SK-N-SH treated with all-trans-retinoic acid at 6 μM for 48 hours (cell line): ENCODE results near the gene PLEKHA4.
"Not testable (repeated sequence)": the region's sequence is repeated elsewhere in the genome, so short reads cannot be mapped to it uniquely, and the experiment has no call there.

Experiments used
- ATAC-seq: fragments of 200-7000 bp; cut with Tn5 transposase; 3 replicates; pipeline ENCODE4 v1.9.1; 2020; ENCODE audit warnings: mild to moderate bottlenecking, moderate library complexity
- ARNTL ChIP-seq: fragments of 450-650 bp; formaldehyde crosslinking; IDR thresholded peaks from 2 replicates; pipeline ENCODE4 v1.5.0; 2020; ENCODE audit warnings: low read depth, mild to moderate bottlenecking, moderate library complexity, borderline replicate concordance
- BACH2 ChIP-seq: fragments of 250-450 bp; sonication (Bioruptor Pico); IDR thresholded peaks from 2 replicates; pipeline ENCODE4 v1.9.0; 2021; ENCODE audit warnings: mild to moderate bottlenecking, borderline replicate concordance
- CSDC2 ChIP-seq: fragments of 250-450 bp; sonication (Bioruptor Pico); IDR thresholded peaks from 2 replicates; pipeline ENCODE4 v1.5.0; 2020; ENCODE audit warnings: mild to moderate bottlenecking, moderate library complexity
- ESRRG ChIP-seq: fragments of 250-450 bp; sonication (Bioruptor Pico); IDR thresholded peaks from 2 replicates; pipeline ENCODE4 v1.6.1; 2021; ENCODE audit warnings: mild to moderate bottlenecking
- GLIS3 ChIP-seq: fragments of 250-450 bp; sonication (Bioruptor Pico); IDR thresholded peaks from 2 replicates; pipeline ENCODE4 v1.5.0; 2020; ENCODE audit warnings: mild to moderate bottlenecking, moderate library complexity
- ISL1 ChIP-seq: fragments of 250-450 bp; sonication (Bioruptor Pico); IDR thresholded peaks from 2 replicates; pipeline ENCODE4 v2.1.2; 2022; ENCODE audit warnings: mild to moderate bottlenecking, moderate library complexity
- OSR1 ChIP-seq: fragments of 250-450 bp; sonication (Bioruptor Pico); IDR thresholded peaks from 2 replicates; pipeline ENCODE4 v1.8.0; 2022; ENCODE audit warnings: moderate library complexity, mild to moderate bottlenecking, inconsistent platforms
- PPARA ChIP-seq: fragments of 250-450 bp; sonication (Bioruptor Pico); IDR thresholded peaks from 2 replicates; pipeline ENCODE4 v1.5.0; 2020; ENCODE audit warnings: mild to moderate bottlenecking, borderline replicate concordance
- RARB ChIP-seq: fragments of 250-450 bp; sonication (Bioruptor Pico); IDR thresholded peaks from 2 replicates; pipeline ENCODE4 v1.8.0; 2021; ENCODE audit warnings: mild to moderate bottlenecking, moderate library complexity
- SNAI2 ChIP-seq: fragments of 250-450 bp; sonication (Bioruptor Pico); IDR thresholded peaks from 2 replicates; pipeline ENCODE4 v1.5.0; 2020; ENCODE audit warnings: mild to moderate bottlenecking, moderate library complexity
- TCF4 ChIP-seq: fragments of 250-450 bp; sonication (Bioruptor Pico); IDR thresholded peaks from 2 replicates; pipeline ENCODE4 v1.8.0; 2021; ENCODE audit warnings: mild to moderate bottlenecking, moderate library complexity, borderline replicate concordance
- TOX ChIP-seq: fragments of 250-450 bp; sonication (Bioruptor Pico); IDR thresholded peaks from 2 replicates; pipeline ENCODE4 v1.8.0; 2021; ENCODE audit warnings: mild to moderate bottlenecking, moderate library complexity, borderline replicate concordance
- ZC3H10 ChIP-seq: fragments of 250-450 bp; sonication (Bioruptor Pico); IDR thresholded peaks from 2 replicates; pipeline ENCODE4 v1.5.1; 2021; ENCODE audit warnings: mild to moderate bottlenecking, moderate library complexity
- ZFP3 ChIP-seq: fragments of 250-450 bp; sonication (Bioruptor Pico); IDR thresholded peaks from 2 replicates; pipeline ENCODE4 v1.5.0; 2020; ENCODE audit warnings: mild to moderate bottlenecking, moderate library complexity
- ZFP30 ChIP-seq: fragments of 450-650 bp; formaldehyde crosslinking; IDR thresholded peaks from 2 replicates; pipeline ENCODE4 v1.5.0; 2022; ENCODE audit warnings: mild to moderate bottlenecking, moderate library complexity
- ZNF565 ChIP-seq: fragments of 450-650 bp; formaldehyde crosslinking; conservative IDR thresholded peaks from 2 replicates; pipeline ENCODE4 v1.5.0; 2020; ENCODE audit warnings: low read depth, mild to moderate bottlenecking, moderate library complexity
- ZNF8 ChIP-seq: fragments of 450-650 bp; formaldehyde crosslinking; IDR thresholded peaks from 2 replicates; pipeline ENCODE4 v1.5.0; 2020; ENCODE audit warnings: mild to moderate bottlenecking, moderate library complexity
- TF ChIP-seq, protein P1 (sequence below): fragments of 250-450 bp; sonication (Bioruptor Pico); IDR thresholded peaks from 2 replicates; pipeline ENCODE4 v1.5.1; 2020; ENCODE audit warnings: low read depth, mild to moderate bottlenecking, moderate library complexity
- TF ChIP-seq, protein P2 (sequence below): fragments of 250-450 bp; sonication (Bioruptor Pico); IDR thresholded peaks from 2 replicates; pipeline ENCODE4 v1.8.0; 2021; ENCODE audit warnings: low read depth, mild to moderate bottlenecking, moderate library complexity, borderline replicate concordance
- TF ChIP-seq, protein P3 (sequence below): fragments of 250-450 bp; sonication (Bioruptor Pico); IDR thresholded peaks from 2 replicates; pipeline ENCODE4 v1.8.0; 2020; ENCODE audit warnings: mild to moderate bottlenecking, moderate library complexity, borderline replicate concordance
- TF ChIP-seq, protein P4 (sequence below): fragments of 250-450 bp; sonication (Bioruptor Pico); IDR thresholded peaks from 2 replicates; pipeline ENCODE4 v1.5.0; 2020; ENCODE audit warnings: mild to moderate bottlenecking, moderate library complexity
- TF ChIP-seq, protein P5 (sequence below): fragments of 250-450 bp; sonication (Bioruptor Pico); IDR thresholded peaks from 2 replicates; pipeline ENCODE4 v1.5.1; 2021; ENCODE audit warnings: mild to moderate bottlenecking, moderate library complexity

Gene PLEKHA4

DNA sequence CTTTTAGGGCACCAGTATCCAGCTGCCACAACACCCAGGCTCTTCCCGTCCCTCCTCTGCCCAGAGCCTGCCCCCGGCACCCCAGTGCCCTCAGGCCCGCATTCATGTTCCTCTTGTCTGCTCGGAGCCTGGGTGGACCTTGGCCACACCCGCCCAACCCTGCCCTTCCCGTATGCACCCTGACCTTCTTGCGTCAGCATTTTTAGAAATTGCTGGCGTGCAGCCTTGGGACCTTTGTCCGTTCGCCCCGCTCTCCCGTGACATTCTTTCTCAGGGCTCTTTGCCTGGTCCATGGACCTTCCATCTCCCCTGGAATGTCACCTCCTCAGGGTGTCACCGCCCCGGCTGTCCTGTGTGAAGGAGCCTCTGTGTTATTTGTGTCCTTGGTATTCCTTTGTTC lies 39.3 kb upstream of the PLEKHA4 start:
- TF ChIP-seq SNAI2 (CRISPR knock-in tag) (no peak), RARB (CRISPR knock-in tag) (no peak), OSR1 (CRISPR knock-in tag) (no peak), ARNTL (CRISPR knock-in tag) (no peak), ISL1 (CRISPR knock-in tag) (no peak), GLIS3 (CRISPR knock-in tag) (no peak), ZFP3 (CRISPR knock-in tag) (no peak), ZNF8 (CRISPR knock-in tag) (no peak), CSDC2 (CRISPR knock-in tag) (no peak)
- TF ChIP-seq, protein P1, sequence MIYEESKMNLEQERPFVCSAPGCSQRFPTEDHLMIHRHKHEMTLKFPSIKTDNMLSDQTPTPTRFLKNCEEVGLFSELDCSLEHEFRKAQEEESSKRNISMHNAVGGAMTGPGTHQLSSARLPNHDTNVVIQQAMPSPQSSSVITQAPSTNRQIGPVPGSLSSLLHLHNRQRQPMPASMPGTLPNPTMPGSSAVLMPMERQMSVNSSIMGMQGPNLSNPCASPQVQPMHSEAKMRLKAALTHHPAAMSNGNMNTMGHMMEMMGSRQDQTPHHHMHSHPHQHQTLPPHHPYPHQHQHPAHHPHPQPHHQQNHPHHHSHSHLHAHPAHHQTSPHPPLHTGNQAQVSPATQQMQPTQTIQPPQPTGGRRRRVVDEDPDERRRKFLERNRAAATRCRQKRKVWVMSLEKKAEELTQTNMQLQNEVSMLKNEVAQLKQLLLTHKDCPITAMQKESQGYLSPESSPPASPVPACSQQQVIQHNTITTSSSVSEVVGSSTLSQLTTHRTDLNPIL (CRISPR knock-in tag) = no peak
- no peak for ATAC-seq

DNA sequence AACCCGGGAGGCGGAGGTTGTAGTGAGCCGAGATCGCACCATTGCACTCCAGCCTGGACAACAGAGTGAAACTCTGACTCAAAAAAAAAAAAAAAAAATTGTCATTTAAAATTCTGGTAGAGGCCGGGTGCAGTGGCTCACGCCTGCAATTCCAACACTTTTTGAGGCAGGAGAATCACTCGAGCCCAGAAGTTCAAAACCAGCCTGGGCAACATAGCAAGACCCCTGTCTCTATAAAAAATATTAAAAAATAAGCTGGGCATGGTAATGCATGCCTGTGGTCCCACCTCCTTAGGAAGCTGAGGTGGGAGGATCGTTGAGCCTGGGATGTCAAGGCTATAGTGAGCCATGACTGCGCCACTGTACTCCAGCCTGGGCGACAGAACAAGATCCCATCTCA lies 37.9 kb upstream of the PLEKHA4 start:
- no peak for ATAC-seq
- TF ChIP-seq OSR1 (CRISPR knock-in tag) (no peak), ISL1 (CRISPR knock-in tag) (no peak), ESRRG (no peak), TCF4 (no peak), ZC3H10 (CRISPR knock-in tag) (no peak), BACH2 (CRISPR knock-in tag) (no peak), RARB (CRISPR knock-in tag) (no peak), ZFP30 (no peak), PPARA (no peak), ZNF8 (CRISPR knock-in tag) (no peak), ZNF565 (no peak), SNAI2 (CRISPR knock-in tag) (no peak), ARNTL (CRISPR knock-in tag) (no peak), ZFP3 (CRISPR knock-in tag) (no peak), TOX (no peak)
- TF ChIP-seq, protein P2, sequence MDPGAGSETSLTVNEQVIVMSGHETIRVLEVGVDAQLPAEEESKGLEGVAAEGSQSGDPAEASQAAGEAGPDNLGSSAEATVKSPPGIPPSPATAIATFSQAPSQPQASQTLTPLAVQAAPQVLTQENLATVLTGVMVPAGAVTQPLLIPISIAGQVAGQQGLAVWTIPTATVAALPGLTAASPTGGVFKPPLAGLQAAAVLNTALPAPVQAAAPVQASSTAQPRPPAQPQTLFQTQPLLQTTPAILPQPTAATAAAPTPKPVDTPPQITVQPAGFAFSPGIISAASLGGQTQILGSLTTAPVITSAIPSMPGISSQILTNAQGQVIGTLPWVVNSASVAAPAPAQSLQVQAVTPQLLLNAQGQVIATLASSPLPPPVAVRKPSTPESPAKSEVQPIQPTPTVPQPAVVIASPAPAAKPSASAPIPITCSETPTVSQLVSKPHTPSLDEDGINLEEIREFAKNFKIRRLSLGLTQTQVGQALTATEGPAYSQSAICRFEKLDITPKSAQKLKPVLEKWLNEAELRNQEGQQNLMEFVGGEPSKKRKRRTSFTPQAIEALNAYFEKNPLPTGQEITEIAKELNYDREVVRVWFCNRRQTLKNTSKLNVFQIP (CRISPR knock-in tag) = no peak
- TF ChIP-seq, protein P3, sequence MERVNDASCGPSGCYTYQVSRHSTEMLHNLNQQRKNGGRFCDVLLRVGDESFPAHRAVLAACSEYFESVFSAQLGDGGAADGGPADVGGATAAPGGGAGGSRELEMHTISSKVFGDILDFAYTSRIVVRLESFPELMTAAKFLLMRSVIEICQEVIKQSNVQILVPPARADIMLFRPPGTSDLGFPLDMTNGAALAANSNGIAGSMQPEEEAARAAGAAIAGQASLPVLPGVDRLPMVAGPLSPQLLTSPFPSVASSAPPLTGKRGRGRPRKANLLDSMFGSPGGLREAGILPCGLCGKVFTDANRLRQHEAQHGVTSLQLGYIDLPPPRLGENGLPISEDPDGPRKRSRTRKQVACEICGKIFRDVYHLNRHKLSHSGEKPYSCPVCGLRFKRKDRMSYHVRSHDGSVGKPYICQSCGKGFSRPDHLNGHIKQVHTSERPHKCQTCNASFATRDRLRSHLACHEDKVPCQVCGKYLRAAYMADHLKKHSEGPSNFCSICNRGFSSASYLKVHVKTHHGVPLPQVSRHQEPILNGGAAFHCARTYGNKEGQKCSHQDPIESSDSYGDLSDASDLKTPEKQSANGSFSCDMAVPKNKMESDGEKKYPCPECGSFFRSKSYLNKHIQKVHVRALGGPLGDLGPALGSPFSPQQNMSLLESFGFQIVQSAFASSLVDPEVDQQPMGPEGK = no peak
- TF ChIP-seq, protein P4, sequence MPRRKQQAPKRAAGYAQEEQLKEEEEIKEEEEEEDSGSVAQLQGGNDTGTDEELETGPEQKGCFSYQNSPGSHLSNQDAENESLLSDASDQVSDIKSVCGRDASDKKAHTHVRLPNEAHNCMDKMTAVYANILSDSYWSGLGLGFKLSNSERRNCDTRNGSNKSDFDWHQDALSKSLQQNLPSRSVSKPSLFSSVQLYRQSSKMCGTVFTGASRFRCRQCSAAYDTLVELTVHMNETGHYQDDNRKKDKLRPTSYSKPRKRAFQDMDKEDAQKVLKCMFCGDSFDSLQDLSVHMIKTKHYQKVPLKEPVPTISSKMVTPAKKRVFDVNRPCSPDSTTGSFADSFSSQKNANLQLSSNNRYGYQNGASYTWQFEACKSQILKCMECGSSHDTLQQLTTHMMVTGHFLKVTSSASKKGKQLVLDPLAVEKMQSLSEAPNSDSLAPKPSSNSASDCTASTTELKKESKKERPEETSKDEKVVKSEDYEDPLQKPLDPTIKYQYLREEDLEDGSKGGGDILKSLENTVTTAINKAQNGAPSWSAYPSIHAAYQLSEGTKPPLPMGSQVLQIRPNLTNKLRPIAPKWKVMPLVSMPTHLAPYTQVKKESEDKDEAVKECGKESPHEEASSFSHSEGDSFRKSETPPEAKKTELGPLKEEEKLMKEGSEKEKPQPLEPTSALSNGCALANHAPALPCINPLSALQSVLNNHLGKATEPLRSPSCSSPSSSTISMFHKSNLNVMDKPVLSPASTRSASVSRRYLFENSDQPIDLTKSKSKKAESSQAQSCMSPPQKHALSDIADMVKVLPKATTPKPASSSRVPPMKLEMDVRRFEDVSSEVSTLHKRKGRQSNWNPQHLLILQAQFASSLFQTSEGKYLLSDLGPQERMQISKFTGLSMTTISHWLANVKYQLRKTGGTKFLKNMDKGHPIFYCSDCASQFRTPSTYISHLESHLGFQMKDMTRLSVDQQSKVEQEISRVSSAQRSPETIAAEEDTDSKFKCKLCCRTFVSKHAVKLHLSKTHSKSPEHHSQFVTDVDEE (CRISPR knock-in tag) = no peak
- TF ChIP-seq, protein P5, sequence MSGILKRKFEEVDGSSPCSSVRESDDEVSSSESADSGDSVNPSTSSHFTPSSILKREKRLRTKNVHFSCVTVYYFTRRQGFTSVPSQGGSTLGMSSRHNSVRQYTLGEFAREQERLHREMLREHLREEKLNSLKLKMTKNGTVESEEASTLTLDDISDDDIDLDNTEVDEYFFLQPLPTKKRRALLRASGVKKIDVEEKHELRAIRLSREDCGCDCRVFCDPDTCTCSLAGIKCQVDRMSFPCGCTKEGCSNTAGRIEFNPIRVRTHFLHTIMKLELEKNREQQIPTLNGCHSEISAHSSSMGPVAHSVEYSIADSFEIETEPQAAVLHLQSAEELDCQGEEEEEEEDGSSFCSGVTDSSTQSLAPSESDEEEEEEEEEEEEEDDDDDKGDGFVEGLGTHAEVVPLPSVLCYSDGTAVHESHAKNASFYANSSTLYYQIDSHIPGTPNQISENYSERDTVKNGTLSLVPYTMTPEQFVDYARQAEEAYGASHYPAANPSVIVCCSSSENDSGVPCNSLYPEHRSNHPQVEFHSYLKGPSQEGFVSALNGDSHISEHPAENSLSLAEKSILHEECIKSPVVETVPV (CRISPR knock-in tag) = no peak

DNA sequence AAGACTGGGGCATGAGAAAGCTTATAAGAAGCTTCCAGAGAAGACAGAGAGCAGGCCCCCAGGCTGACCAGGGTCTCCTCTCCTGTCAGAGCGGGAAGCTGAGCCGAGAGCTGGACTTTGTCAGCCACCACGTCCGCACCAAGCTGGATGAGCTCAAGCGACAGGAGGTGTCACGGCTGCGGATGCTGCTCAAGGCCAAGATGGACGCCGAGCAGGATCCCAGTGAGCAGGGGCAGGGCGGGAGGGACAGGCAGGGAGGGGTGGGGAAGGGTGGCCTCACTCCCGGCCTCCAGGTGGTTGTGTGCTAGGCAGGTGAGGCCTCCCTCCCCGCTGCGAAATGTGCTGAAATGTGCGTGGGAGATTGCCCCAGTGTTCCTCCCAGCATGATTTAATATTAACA lies 37.2 kb upstream of the PLEKHA4 start:
- TF ChIP-seq, protein P4 (CRISPR knock-in tag) = no peak
- TF ChIP-seq ARNTL (CRISPR knock-in tag) = no peak
- no peak for TF ChIP-seq CSDC2 (CRISPR knock-in tag)
- no peak for TF ChIP-seq ESRRG
- TF ChIP-seq GLIS3 (CRISPR knock-in tag) = no peak
- TF ChIP-seq ZC3H10 (CRISPR knock-in tag) = no peak
- TF ChIP-seq, protein P5 (CRISPR knock-in tag) = no peak
- TF ChIP-seq BACH2 (CRISPR knock-in tag) = no peak
- no peak for TF ChIP-seq TCF4
- TF ChIP-seq RARB (CRISPR knock-in tag) = no peak
- no peak for ATAC-seq

DNA sequence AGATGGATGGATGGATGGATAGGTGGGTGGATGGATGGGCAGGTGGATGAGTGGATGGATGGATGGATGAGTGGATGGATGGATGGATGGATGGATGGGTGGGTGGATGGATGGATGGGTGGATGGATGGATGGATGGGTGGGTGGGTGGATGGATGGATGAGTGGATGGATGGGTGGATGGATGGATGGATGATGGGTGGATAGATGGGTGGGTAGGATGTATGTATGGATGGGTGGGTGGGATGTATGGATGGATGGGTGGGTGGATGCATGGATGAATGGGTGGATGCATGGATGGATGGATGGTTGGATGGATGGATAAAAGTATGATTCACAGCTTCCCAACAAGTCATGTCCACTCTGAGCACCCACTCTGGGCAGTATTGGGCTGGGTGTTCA lies 35.4 kb upstream of the PLEKHA4 start:
- ATAC-seq = not testable (repeated sequence)

DNA sequence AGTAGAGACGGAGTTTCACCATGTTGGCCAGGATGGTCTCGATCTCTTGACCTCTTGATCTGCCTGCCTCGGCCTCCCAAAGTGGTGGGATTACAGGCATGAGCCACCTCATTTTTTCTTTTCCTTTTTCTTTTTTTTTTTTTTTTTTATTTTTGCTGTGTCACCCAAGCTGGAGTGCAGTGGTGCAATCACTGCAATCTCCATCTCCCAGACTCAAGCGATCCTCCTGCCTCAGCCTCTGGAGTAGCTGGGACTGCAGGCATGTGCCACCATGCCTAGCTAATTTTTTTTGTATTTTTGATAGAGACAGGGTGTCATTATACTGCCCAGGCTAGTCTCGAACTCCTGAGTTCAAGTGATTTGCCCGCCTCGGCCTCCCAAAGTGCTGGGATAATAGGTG lies 33.9 kb upstream of the PLEKHA4 start:
- ATAC-seq = not testable (repeated sequence)
